Loucy (cell line): ENCODE measurements around the gene MBD5.

Experiments
- CTCF ChIP-seq: fragments of 200-600 bp; sonication (generic); conservative IDR thresholded peaks from 2 replicates; pipeline ENCODE4 v1.5.1; 2014; ENCODE audit warnings: mild to moderate bottlenecking, antibody characterized with exemption, low read length
- EZH2phosphoT487 ChIP-seq: fragments of 200-600 bp; IDR thresholded peaks from 2 replicates; pipeline ENCODE4 v1.6.1; 2018; ENCODE audit warnings: antibody characterized with exemption, mild to moderate bottlenecking, moderate library complexity, borderline replicate concordance

- TF ChIP-seq CTCF: no peak
- no peak for TF ChIP-seq EZH2phosphoT487
These were observed 14.5 kb upstream of the MBD5 start for GRCh38 chr2:148006249-148007007.
